HepG2 (cell line): Measurements from ENCODE around the gene SLC9A8. TPM values are rescaled to one million over a fixed set of nuclear protein-coding genes. Genes with fewer than 3 reads are reported as not detected.

ENCODE experiments used
- BRD4 ChIP-seq: sonication (generic); formaldehyde crosslinking; IDR thresholded peaks from 2 replicates; pipeline ENCODE4 v1.4.0; 2020; ENCODE audit warnings: missing genetic modification reagents
- CBX5 ChIP-seq: sonication (generic); formaldehyde crosslinking; IDR thresholded peaks from 2 replicates; pipeline ENCODE4 v1.4.0; 2020; ENCODE audit warnings: missing genetic modification reagents, borderline replicate concordance
- HOXA3 ChIP-seq: sonication (generic); formaldehyde crosslinking; IDR thresholded peaks from 2 replicates; pipeline ENCODE4 v1.5.0; 2020; ENCODE audit warnings: missing genetic modification reagents
- MED8 ChIP-seq: sonication (generic); formaldehyde crosslinking; IDR thresholded peaks from 2 replicates; pipeline ENCODE4 v1.8.1; 2023; ENCODE audit warnings: mild to moderate bottlenecking, missing genetic modification reagents; ENCODE audit not compliant: insufficient replicate concordance
- NFKB2 ChIP-seq: sonication (generic); formaldehyde crosslinking; IDR thresholded peaks from 2 replicates; pipeline ENCODE4 v1.4.0; 2020; ENCODE audit warnings: missing genetic modification reagents, borderline replicate concordance
- NR3C1 ChIP-seq: sonication (generic); formaldehyde crosslinking; IDR thresholded peaks from 2 replicates; pipeline ENCODE4 v1.4.0; 2020; ENCODE audit warnings: missing genetic modification reagents
- PITX1 ChIP-seq: sonication (generic); formaldehyde crosslinking; IDR thresholded peaks from 2 replicates; pipeline ENCODE4 v1.5.1; 2020; ENCODE audit warnings: mild to moderate bottlenecking, missing genetic modification reagents
- POLR2A ChIP-seq, 2 experiments: IDR thresholded peaks; 2 replicates each; pipeline ENCODE4 v1.6.1; 2011; ENCODE audit warnings: low read depth in 2 of 2, low read length in 2 of 2, mild to moderate bottlenecking in 1 of 2, moderate library complexity in 1 of 2; ENCODE audit not compliant: insufficient read depth in 1 of 2
- SMAD3 ChIP-seq: sonication (generic); formaldehyde crosslinking; IDR thresholded peaks from 2 replicates; pipeline ENCODE4 v1.4.0; 2020; ENCODE audit warnings: missing genetic modification reagents
- ZFP37 ChIP-seq: sonication (generic); formaldehyde crosslinking; IDR thresholded peaks from 2 replicates; pipeline ENCODE4 v1.4.0; 2020; ENCODE audit warnings: missing genetic modification reagents, borderline replicate concordance
- ZNF263 ChIP-seq: sonication (generic); formaldehyde crosslinking; IDR thresholded peaks from 2 replicates; pipeline ENCODE4 v1.4.0; 2020; ENCODE audit warnings: missing genetic modification reagents
- ZNF264 ChIP-seq: sonication (generic); formaldehyde crosslinking; IDR thresholded peaks from 2 replicates; pipeline ENCODE4 v1.4.0; 2020; ENCODE audit warnings: missing genetic modification reagents
- ZNF777 ChIP-seq: sonication (generic); formaldehyde crosslinking; IDR thresholded peaks from 2 replicates; pipeline ENCODE4 v1.4.0; 2020; ENCODE audit warnings: missing genetic modification reagents
- ZSCAN21 ChIP-seq: sonication (generic); formaldehyde crosslinking; IDR thresholded peaks from 2 replicates; pipeline ENCODE4 v1.8.0; 2022; ENCODE audit warnings: mild to moderate bottlenecking, missing genetic modification reagents, moderate library complexity, borderline replicate concordance
- polyA plus RNA-seq, 8 experiments: library from polyadenylated mRNA; depleted of rRNA in 3 of 8; stranded (reverse) in 7 of 8; unstranded in 1 of 8; fragments of >200 nt; fragmentation: Illumina TruSeq in 4 of 8; extraction: Trizol in 4 of 8; gene quantifications; 2 replicates each; pipeline versions ENCODE4 v1.2.1 to v1.2.3, GENCODE V29; 2011 to 2016; ENCODE audit warnings: low read depth in 4 of 8, missing spikeins in 1 of 8, mixed read lengths in 1 of 8; ENCODE audit not compliant: insufficient read depth in 1 of 8
- total RNA-seq, 5 experiments: library from RNA; depleted of rRNA; stranded (reverse); fragments of >200 nt; fragmentation: Illumina TruSeq; extraction: Trizol; gene quantifications; 2 replicates each; pipeline ENCODE4 v1.2.3, GENCODE V29; 2016; ENCODE audit warnings: low read depth in 1 of 5
- TF ChIP-seq, protein P1 (sequence below): sonication (generic); formaldehyde crosslinking; conservative IDR thresholded peaks from 2 replicates; pipeline ENCODE4 v1.4.0; 2020; ENCODE audit warnings: mild to moderate bottlenecking, missing genetic modification reagents, moderate library complexity
- TF ChIP-seq, protein P2 (sequence below): sonication (generic); formaldehyde crosslinking; IDR thresholded peaks from 2 replicates; pipeline ENCODE4 v1.9.0; 2021; ENCODE audit warnings: mild to moderate bottlenecking, missing genetic modification reagents
- TF ChIP-seq, protein P3 (sequence below): sonication (generic); formaldehyde crosslinking; IDR thresholded peaks from 2 replicates; pipeline ENCODE4 v1.4.0; 2020; ENCODE audit warnings: missing genetic modification reagents

Gene SLC9A8
- total and polyA plus RNA-seq, 2 of the 13 experiments (the other 11 are each of a cell fraction or from before 2014, with no cell fraction given) = 4.1 to 7.4 TPM

DNA sequence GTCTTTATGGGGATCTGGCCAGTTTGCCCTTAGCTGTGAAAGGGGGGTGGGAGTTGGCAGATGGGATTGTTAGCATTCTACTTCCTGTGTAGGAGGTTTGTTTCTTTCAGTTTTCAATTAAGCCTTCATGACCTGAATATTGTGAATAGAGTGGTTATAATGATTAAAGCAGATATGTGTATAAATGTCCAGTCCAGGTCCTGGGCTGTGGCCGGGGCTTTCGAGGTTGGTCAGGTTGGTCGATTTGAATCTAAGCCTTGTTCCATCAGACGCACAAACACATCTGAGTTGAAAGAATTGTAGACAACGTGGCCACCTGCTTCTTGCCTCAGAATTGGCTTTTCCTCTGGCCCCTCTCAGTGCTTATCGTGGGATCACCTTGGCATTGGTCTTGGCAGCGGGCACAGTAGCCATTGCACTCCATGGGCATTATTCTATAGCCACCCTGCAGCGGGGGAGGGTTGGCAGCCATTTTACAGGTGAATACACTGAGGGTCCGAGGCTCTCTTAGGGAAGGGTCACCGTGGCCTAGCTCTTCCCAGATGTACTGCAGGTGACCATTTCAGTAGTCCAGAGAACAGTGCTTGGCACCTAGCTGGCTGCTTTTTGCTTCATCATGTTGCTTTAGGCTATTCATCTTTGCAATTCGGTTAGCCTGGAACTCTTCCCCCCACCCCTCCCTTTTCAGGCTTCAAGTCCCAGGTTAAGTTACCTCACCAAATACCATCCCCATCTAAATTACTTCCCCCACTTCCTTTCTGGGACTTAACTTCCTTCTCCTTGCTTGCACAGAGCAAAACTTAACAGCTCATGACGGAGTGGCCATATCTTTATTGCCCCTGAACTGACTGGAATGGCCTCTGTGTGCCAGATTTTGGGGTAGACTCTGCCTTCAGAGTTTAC is 124.7 kb downstream of the SLC9A8 start (continued):
- TF ChIP-seq, protein P1, sequence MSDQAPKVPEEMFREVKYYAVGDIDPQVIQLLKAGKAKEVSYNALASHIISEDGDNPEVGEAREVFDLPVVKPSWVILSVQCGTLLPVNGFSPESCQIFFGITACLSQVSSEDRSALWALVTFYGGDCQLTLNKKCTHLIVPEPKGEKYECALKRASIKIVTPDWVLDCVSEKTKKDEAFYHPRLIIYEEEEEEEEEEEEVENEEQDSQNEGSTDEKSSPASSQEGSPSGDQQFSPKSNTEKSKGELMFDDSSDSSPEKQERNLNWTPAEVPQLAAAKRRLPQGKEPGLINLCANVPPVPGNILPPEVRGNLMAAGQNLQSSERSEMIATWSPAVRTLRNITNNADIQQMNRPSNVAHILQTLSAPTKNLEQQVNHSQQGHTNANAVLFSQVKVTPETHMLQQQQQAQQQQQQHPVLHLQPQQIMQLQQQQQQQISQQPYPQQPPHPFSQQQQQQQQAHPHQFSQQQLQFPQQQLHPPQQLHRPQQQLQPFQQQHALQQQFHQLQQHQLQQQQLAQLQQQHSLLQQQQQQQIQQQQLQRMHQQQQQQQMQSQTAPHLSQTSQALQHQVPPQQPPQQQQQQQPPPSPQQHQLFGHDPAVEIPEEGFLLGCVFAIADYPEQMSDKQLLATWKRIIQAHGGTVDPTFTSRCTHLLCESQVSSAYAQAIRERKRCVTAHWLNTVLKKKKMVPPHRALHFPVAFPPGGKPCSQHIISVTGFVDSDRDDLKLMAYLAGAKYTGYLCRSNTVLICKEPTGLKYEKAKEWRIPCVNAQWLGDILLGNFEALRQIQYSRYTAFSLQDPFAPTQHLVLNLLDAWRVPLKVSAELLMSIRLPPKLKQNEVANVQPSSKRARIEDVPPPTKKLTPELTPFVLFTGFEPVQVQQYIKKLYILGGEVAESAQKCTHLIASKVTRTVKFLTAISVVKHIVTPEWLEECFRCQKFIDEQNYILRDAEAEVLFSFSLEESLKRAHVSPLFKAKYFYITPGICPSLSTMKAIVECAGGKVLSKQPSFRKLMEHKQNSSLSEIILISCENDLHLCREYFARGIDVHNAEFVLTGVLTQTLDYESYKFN = 0 out of 2 replicates have a peak, but pooled peaks have one; percentile 8
- TF ChIP-seq POLR2A (IDR thresholded peaks at IDR 0.05; ENCODE audit: insufficient read depth in 1 of 2, low read depth in 2 of 2, low read length in 2 of 2) (peak; percentile 29 to 38; a peak in 1 of 4 replicates), NR3C1 (CRISPR knock-in tag) (no peak), PITX1 (CRISPR knock-in tag) (peak; percentile 44; the same call in 1 of the 2 replicates), SMAD3 (CRISPR knock-in tag) (0 out of 2 replicates have a peak, but pooled peaks have one; percentile 14), ZSCAN21 (CRISPR knock-in tag) (peak; percentile 34; the same call in 1 of the 2 replicates), ZNF264 (CRISPR knock-in tag) (peak; percentile 64; the same call in 1 of the 2 replicates), ZFP37 (0 out of 2 replicates have a peak, but pooled peaks have one; percentile 57), ZNF777 (CRISPR knock-in tag) (0 out of 2 replicates have a peak, but pooled peaks have one; percentile 54), HOXA3 (peak; percentile 50; the same call in 1 of the 2 replicates), BRD4 (CRISPR knock-in tag) (peak; percentile 53; the same call in 1 of the 2 replicates), MED8 (CRISPR knock-in tag) (peak; percentile 3), ZNF263 (CRISPR knock-in tag) (peak; percentile 59; the same call in 1 of the 2 replicates), NFKB2 (CRISPR knock-in tag) (0 out of 2 replicates have a peak, but pooled peaks have one; percentile 43), CBX5 (CRISPR knock-in tag) (0 out of 2 replicates have a peak, but pooled peaks have one; percentile 57)
- TF ChIP-seq, protein P2, sequence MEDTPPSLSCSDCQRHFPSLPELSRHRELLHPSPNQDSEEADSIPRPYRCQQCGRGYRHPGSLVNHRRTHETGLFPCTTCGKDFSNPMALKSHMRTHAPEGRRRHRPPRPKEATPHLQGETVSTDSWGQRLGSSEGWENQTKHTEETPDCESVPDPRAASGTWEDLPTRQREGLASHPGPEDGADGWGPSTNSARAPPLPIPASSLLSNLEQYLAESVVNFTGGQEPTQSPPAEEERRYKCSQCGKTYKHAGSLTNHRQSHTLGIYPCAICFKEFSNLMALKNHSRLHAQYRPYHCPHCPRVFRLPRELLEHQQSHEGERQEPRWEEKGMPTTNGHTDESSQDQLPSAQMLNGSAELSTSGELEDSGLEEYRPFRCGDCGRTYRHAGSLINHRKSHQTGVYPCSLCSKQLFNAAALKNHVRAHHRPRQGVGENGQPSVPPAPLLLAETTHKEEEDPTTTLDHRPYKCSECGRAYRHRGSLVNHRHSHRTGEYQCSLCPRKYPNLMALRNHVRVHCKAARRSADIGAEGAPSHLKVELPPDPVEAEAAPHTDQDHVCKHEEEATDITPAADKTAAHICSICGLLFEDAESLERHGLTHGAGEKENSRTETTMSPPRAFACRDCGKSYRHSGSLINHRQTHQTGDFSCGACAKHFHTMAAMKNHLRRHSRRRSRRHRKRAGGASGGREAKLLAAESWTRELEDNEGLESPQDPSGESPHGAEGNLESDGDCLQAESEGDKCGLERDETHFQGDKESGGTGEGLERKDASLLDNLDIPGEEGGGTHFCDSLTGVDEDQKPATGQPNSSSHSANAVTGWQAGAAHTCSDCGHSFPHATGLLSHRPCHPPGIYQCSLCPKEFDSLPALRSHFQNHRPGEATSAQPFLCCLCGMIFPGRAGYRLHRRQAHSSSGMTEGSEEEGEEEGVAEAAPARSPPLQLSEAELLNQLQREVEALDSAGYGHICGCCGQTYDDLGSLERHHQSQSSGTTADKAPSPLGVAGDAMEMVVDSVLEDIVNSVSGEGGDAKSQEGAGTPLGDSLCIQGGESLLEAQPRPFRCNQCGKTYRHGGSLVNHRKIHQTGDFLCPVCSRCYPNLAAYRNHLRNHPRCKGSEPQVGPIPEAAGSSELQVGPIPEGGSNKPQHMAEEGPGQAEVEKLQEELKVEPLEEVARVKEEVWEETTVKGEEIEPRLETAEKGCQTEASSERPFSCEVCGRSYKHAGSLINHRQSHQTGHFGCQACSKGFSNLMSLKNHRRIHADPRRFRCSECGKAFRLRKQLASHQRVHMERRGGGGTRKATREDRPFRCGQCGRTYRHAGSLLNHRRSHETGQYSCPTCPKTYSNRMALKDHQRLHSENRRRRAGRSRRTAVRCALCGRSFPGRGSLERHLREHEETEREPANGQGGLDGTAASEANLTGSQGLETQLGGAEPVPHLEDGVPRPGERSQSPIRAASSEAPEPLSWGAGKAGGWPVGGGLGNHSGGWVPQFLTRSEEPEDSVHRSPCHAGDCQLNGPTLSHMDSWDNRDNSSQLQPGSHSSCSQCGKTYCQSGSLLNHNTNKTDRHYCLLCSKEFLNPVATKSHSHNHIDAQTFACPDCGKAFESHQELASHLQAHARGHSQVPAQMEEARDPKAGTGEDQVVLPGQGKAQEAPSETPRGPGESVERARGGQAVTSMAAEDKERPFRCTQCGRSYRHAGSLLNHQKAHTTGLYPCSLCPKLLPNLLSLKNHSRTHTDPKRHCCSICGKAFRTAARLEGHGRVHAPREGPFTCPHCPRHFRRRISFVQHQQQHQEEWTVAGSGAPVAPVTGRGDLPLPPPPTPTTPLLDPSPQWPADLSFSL (CRISPR knock-in tag) = no peak
- TF ChIP-seq, protein P3, sequence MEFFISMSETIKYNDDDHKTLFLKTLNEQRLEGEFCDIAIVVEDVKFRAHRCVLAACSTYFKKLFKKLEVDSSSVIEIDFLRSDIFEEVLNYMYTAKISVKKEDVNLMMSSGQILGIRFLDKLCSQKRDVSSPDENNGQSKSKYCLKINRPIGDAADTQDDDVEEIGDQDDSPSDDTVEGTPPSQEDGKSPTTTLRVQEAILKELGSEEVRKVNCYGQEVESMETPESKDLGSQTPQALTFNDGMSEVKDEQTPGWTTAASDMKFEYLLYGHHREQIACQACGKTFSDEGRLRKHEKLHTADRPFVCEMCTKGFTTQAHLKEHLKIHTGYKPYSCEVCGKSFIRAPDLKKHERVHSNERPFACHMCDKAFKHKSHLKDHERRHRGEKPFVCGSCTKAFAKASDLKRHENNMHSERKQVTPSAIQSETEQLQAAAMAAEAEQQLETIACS (CRISPR knock-in tag) = 0 out of 2 replicates have a peak, but pooled peaks have one; percentile 46
